ENCODE results near the gene CAMTA1.

Gene CAMTA1

GRCh38 chr1:7420098-7420445 lies 634.8 kb downstream of the CAMTA1 start:
- H3K36me3 ChIP-seq (ENCODE audit: low read length) = no peaks in the 10 kb centered on the region
- H3K79me2 ChIP-seq (ENCODE audit: insufficient read depth, low read length) = no peaks in the 10 kb centered on the region
- H3K9me3 ChIP-seq (ENCODE audit: insufficient read depth, low read length) = no peaks in the 10 kb centered on the region
- H3K9ac ChIP-seq (ENCODE audit: low read length) = no peak overlapping the region
- no peak for TF ChIP-seq EZH2phosphoT487 (conservative IDR thresholded peaks at IDR 0.05; ENCODE audit: low read length)
- H3K27ac ChIP-seq (ENCODE audit: low read depth, low read length) = no peak overlapping the region
- no peaks in the 10 kb centered on the region for H4K20me1 ChIP-seq (ENCODE audit: low read depth, low read length)
- H3F3A ChIP-seq (ENCODE audit: insufficient read depth) = no peaks in the 10 kb centered on the region
- no peaks in the 10 kb centered on the region for H3K9me2 ChIP-seq (replicated peaks; ENCODE audit: insufficient read depth, low read length)
- H3K4me3 ChIP-seq (ENCODE audit: insufficient read depth, low read length, poor library complexity, severe bottlenecking) = no peak overlapping the region
- no peaks in the 10 kb centered on the region for H3K27me3 ChIP-seq (ENCODE audit: low read length)
- H2AFZ ChIP-seq (ENCODE audit: low read depth, low read length, severe bottlenecking) = no peak overlapping the region
- no peak overlapping the region for H3K4me2 ChIP-seq (ENCODE audit: low read depth, low read length, poor library complexity, severe bottlenecking)

GRCh38 chr1:7420470-7421100 lies 635.3 kb downstream of the CAMTA1 start:
- Histone ChIP-seq H3K36me3 (ENCODE audit: low read length) (no peaks in the 10 kb centered on the region), H3K79me2 (ENCODE audit: insufficient read depth, low read length) (no peaks in the 10 kb centered on the region), H3K9me2 (replicated peaks; ENCODE audit: insufficient read depth, low read length) (no peaks in the 10 kb centered on the region), H2AFZ (ENCODE audit: low read depth, low read length, severe bottlenecking) (no peak overlapping the region), H3K4me2 (ENCODE audit: low read depth, low read length, poor library complexity, severe bottlenecking) (no peak overlapping the region), H3K9me3 (ENCODE audit: insufficient read depth, low read length) (no peaks in the 10 kb centered on the region), H3K4me3 (ENCODE audit: insufficient read depth, low read length, poor library complexity, severe bottlenecking) (no peak overlapping the region), H4K20me1 (ENCODE audit: low read depth, low read length) (no peaks in the 10 kb centered on the region), H3K27me3 (ENCODE audit: low read length) (no peaks in the 10 kb centered on the region), H3F3A (ENCODE audit: insufficient read depth) (no peaks in the 10 kb centered on the region), H3K9ac (ENCODE audit: low read length) (no peak overlapping the region), H3K27ac (ENCODE audit: low read depth, low read length) (no peak overlapping the region)
- TF ChIP-seq EZH2phosphoT487 (conservative IDR thresholded peaks at IDR 0.05; ENCODE audit: low read length) = no peak
- TF ChIP-seq CTCF (IDR thresholded peaks at IDR 0.05; ENCODE audit: insufficient read depth, low read length, poor library complexity, severe bottlenecking) = no peak

GRCh38 chr1:7421471-7422075 lies 636.3 kb downstream of the CAMTA1 start:
- Histone ChIP-seq H2AFZ (ENCODE audit: low read depth, low read length, severe bottlenecking) (no peak overlapping the region), H3K4me3 (ENCODE audit: insufficient read depth, low read length, poor library complexity, severe bottlenecking) (no peak overlapping the region), H3F3A (ENCODE audit: insufficient read depth) (no peaks in the 10 kb centered on the region), H3K79me2 (ENCODE audit: insufficient read depth, low read length) (no peaks in the 10 kb centered on the region), H3K4me2 (ENCODE audit: low read depth, low read length, poor library complexity, severe bottlenecking) (no peak overlapping the region), H4K20me1 (ENCODE audit: low read depth, low read length) (no peaks in the 10 kb centered on the region), H3K9me3 (ENCODE audit: insufficient read depth, low read length) (no peaks in the 10 kb centered on the region), H3K27me3 (ENCODE audit: low read length) (no peaks in the 10 kb centered on the region), H3K9ac (ENCODE audit: low read length) (no peak overlapping the region), H3K36me3 (ENCODE audit: low read length) (no peaks in the 10 kb centered on the region), H3K27ac (ENCODE audit: low read depth, low read length) (no peak overlapping the region), H3K9me2 (replicated peaks; ENCODE audit: insufficient read depth, low read length) (no peaks in the 10 kb centered on the region)
- no peak for TF ChIP-seq CTCF (IDR thresholded peaks at IDR 0.05; ENCODE audit: insufficient read depth, low read length, poor library complexity, severe bottlenecking)
- TF ChIP-seq EZH2phosphoT487 (conservative IDR thresholded peaks at IDR 0.05; ENCODE audit: low read length) = no peak

GRCh38 chr1:7422081-7422480 lies 636.8 kb downstream of the CAMTA1 start:
- no peaks in the 10 kb centered on the region for H3K79me2 ChIP-seq (ENCODE audit: insufficient read depth, low read length)
- H3K9me3 ChIP-seq (ENCODE audit: insufficient read depth, low read length) = no peaks in the 10 kb centered on the region
- no peak overlapping the region for H3K9ac ChIP-seq (ENCODE audit: low read length)
- no peak overlapping the region for H3K4me2 ChIP-seq (ENCODE audit: low read depth, low read length, poor library complexity, severe bottlenecking)
- no peaks in the 10 kb centered on the region for H4K20me1 ChIP-seq (ENCODE audit: low read depth, low read length)
- no peaks in the 10 kb centered on the region for H3K9me2 ChIP-seq (replicated peaks; ENCODE audit: insufficient read depth, low read length)
- no peak for TF ChIP-seq EZH2phosphoT487 (conservative IDR thresholded peaks at IDR 0.05; ENCODE audit: low read length)
- no peak for TF ChIP-seq CTCF (IDR thresholded peaks at IDR 0.05; ENCODE audit: insufficient read depth, low read length, poor library complexity, severe bottlenecking)
- H3F3A ChIP-seq (ENCODE audit: insufficient read depth) = no peaks in the 10 kb centered on the region
- no peak overlapping the region for H2AFZ ChIP-seq (ENCODE audit: low read depth, low read length, severe bottlenecking)
- no peaks in the 10 kb centered on the region for H3K36me3 ChIP-seq (ENCODE audit: low read length)
- H3K4me3 ChIP-seq (ENCODE audit: insufficient read depth, low read length, poor library complexity, severe bottlenecking) = no peak overlapping the region
- H3K27ac ChIP-seq (ENCODE audit: low read depth, low read length) = no peak overlapping the region
- no peaks in the 10 kb centered on the region for H3K27me3 ChIP-seq (ENCODE audit: low read length)

All from SU-DHL-6 (cell line).